Measurements from ENCODE around the gene DDX47. TPM values are rescaled to one million over a fixed set of nuclear protein-coding genes. Genes with fewer than 3 reads are reported as not detected.

Gene DDX47
- total and polyA plus RNA-seq, 2 donors (not counting 1 experiment from before 2014, with no cell fraction given) = 50.1 to 93.7 TPM

GRCh38 chr12:12788131-12788530 is 25.0 kb upstream of the DDX47 start:
- H3K4me1 ChIP-seq (ENCODE audit: control insufficient read depth in 2 of 2, insufficient read depth in 2 of 2, low read length in 2 of 2) = peaks cover 10 to 24% of the 10 kb centered on the region in 2 donors
- H3K4me1 Mint-ChIP-seq = peaks cover 20% of the 10 kb centered on the region
- H3K27ac ChIP-seq (ENCODE audit: low read length in 2 of 2) = no peak overlapping the region
- no peaks in the 10 kb centered on the region for H3K27me3 Mint-ChIP-seq
- WGBS (ENCODE audit: insufficient coverage) = 94% methylated on average over 4 of the region's 6 CpGs
- TF ChIP-seq CTCF (IDR thresholded peaks at IDR 0.05) = no peak
- no peak for TF ChIP-seq EZH2 (IDR thresholded peaks at IDR 0.05; ENCODE audit: borderline replicate concordance, insufficient read depth, low read depth, low read length, poor library complexity, severe bottlenecking)
- DNase-seq = peak; percentile 25
- H3K27me3 ChIP-seq (replicated peaks in 1 of 4; ENCODE audit: control extremely low read depth in 1 of 4, control insufficient read depth in 3 of 4, insufficient read depth in 4 of 4, low read length in 3 of 4) = no peaks in the 10 kb centered on the region
- ChIA-PET POLR2A (interaction anchor here (0.7 to 2.1 kb wide), 3 partner anchors 22 to 84 kb away, joined by 3 to 6 read pairs (median 3); no protein-coding TSS in a partner anchor), CTCF (interaction anchor here (0.8 to 5.1 kb wide), 14 partner anchors 11 to 425 kb away, joined by 3 to 189 read pairs (median 17); partner anchors contain the start of genes DDX47 and FAM234B)
- H3K4me3 ChIP-seq (ENCODE audit: control extremely low read depth in 1 of 5, extremely low read depth in 1 of 5, insufficient read depth in 1 of 5, low read depth in 2 of 5, low read length in 4 of 5) = no peak overlapping the region
- H3K4me3 Mint-ChIP-seq = peak overlapping the region; percentile 78
- no peaks in the 10 kb centered on the region for H3K9me3 Mint-ChIP-seq (ENCODE audit: insufficient read depth)
- no peaks in the 10 kb centered on the region for H3K36me3 ChIP-seq (replicated peaks in 1 of 2; ENCODE audit: control extremely low read depth in 1 of 2, control insufficient read depth in 1 of 2, extremely low read depth in 1 of 2, insufficient read depth in 2 of 2, low read length in 1 of 2)
- no peak overlapping the region for H3K4me2 ChIP-seq (replicated peaks; ENCODE audit: low read depth, low read length, poor library complexity, severe bottlenecking)
- H3K9ac ChIP-seq (ENCODE audit: low read length) = no peak overlapping the region
- peaks cover 9% of the 10 kb centered on the region for H3K79me2 ChIP-seq (ENCODE audit: control insufficient read depth, insufficient read depth, low read length)
- H3K9me3 ChIP-seq (ENCODE audit: control extremely low read depth in 1 of 3, control insufficient read depth in 2 of 3, insufficient read depth in 1 of 3, low read length in 2 of 3) = no peaks in the 10 kb centered on the region
- peak overlapping the region; percentile 90 for H3K27ac Mint-ChIP-seq
- intact Hi-C loops (cut with micrococcal nuclease) = loop anchor here (1.0 to 5.0 kb wide), 7 partner anchors 20 to 431 kb away; partner anchors contain the start of genes BORCS5, DDX47, GPRC5A and HEBP1
- H2AFZ ChIP-seq (ENCODE audit: insufficient read depth, low read depth, low read length, poor library complexity, severe bottlenecking) = peak overlapping the region; percentile 66
- ATAC-seq (ENCODE audit: low read depth) = no peak
- H4K20me1 ChIP-seq (ENCODE audit: control insufficient read depth, insufficient read depth, low read length, poor library complexity, severe bottlenecking) = no peaks in the 10 kb centered on the region

GRCh38 chr12:12788675-12789368 is 24.3 kb upstream of the DDX47 start:
- no peaks in the 10 kb centered on the region for H3K27me3 Mint-ChIP-seq

More at GRCh38 chr12:12788675-12789368, 24.3 kb upstream of the DDX47 start:
- Histone ChIP-seq H3K9me3 (ENCODE audit: control extremely low read depth in 1 of 3, control insufficient read depth in 2 of 3, insufficient read depth in 1 of 3, low read length in 2 of 3) (no peaks in the 10 kb centered on the region), H3K9ac (ENCODE audit: low read length) (no peak overlapping the region), H3K4me2 (replicated peaks; ENCODE audit: low read depth, low read length, poor library complexity, severe bottlenecking) (peak overlapping the region; percentile 50), H3K79me2 (ENCODE audit: control insufficient read depth, insufficient read depth, low read length) (peaks cover 9% of the 10 kb centered on the region), H3K4me1 (ENCODE audit: control insufficient read depth in 2 of 2, insufficient read depth in 2 of 2, low read length in 2 of 2) (peaks cover 10 to 24% of the 10 kb centered on the region in 2 donors), H3K36me3 (replicated peaks in 1 of 2; ENCODE audit: control extremely low read depth in 1 of 2, control insufficient read depth in 1 of 2, extremely low read depth in 1 of 2, insufficient read depth in 2 of 2, low read length in 1 of 2) (no peaks in the 10 kb centered on the region), H4K20me1 (ENCODE audit: control insufficient read depth, insufficient read depth, low read length, poor library complexity, severe bottlenecking) (no peaks in the 10 kb centered on the region), H2AFZ (ENCODE audit: insufficient read depth, low read depth, low read length, poor library complexity, severe bottlenecking) (peak overlapping the region; percentile 66), H3K27ac (ENCODE audit: low read length in 2 of 2) (no peak overlapping the region), H3K27me3 (replicated peaks in 1 of 4; ENCODE audit: control extremely low read depth in 1 of 4, control insufficient read depth in 3 of 4, insufficient read depth in 4 of 4, low read length in 3 of 4) (no peaks in the 10 kb centered on the region), H3K4me3 (ENCODE audit: control extremely low read depth in 1 of 5, extremely low read depth in 1 of 5, insufficient read depth in 1 of 5, low read depth in 2 of 5, low read length in 4 of 5) (no peak overlapping the region)
- CTCF ChIA-PET = interaction anchor here (0.5 to 5.1 kb wide), 17 partner anchors 8 to 431 kb away, joined by 3 to 189 read pairs (median 13); partner anchors contain the start of genes DDX47 and FAM234B
- ATAC-seq (ENCODE audit: low read depth) (peak; percentile 67), DNase-seq (peak; percentile 86)
- POLR2A ChIA-PET = interaction anchor here (0.7 to 1.4 kb wide), 3 partner anchors 14 to 21 kb away, joined by 3 to 7 read pairs (median 4); no protein-coding TSS in a partner anchor
- WGBS (ENCODE audit: insufficient coverage) = 23% methylated on average over 5 of the region's 9 CpGs
- Mint-ChIP-seq H3K4me1 (peaks cover 20% of the 10 kb centered on the region), H3K27ac (peak overlapping the region; percentile 90), H3K9me3 (ENCODE audit: insufficient read depth) (no peaks in the 10 kb centered on the region), H3K4me3 (peak overlapping the region; percentile 83)
- peak; percentile 95 for TF ChIP-seq CTCF (IDR thresholded peaks at IDR 0.05)
- TF ChIP-seq EZH2 (IDR thresholded peaks at IDR 0.05; ENCODE audit: borderline replicate concordance, insufficient read depth, low read depth, low read length, poor library complexity, severe bottlenecking) = no peak
- intact Hi-C loops (cut with micrococcal nuclease) = loop anchor here (1.0 to 5.0 kb wide), 8 partner anchors 19 to 432 kb away; partner anchors contain the start of genes BORCS5, DDX47, GPRC5A and HEBP1

Data from B cell (primary cell).